GM19193 (cell line): ENCODE results near the gene EVPL.

Experiments
- POLR2A ChIP-seq: IDR thresholded peaks from 4 replicates; pipeline ENCODE4 v1.6.1; 2011; ENCODE audit not compliant: insufficient read depth, insufficient read length; ENCODE audit errors: extremely low read depth

EVPL gene

GRCh38 chr17:75976175-75976848, 50.8 kb downstream of the EVPL start:
- TF ChIP-seq POLR2A = no peak

GRCh38 chr17:75975757-75976174, 51.3 kb downstream of the EVPL start:
- no peak for TF ChIP-seq POLR2A

DNA sequence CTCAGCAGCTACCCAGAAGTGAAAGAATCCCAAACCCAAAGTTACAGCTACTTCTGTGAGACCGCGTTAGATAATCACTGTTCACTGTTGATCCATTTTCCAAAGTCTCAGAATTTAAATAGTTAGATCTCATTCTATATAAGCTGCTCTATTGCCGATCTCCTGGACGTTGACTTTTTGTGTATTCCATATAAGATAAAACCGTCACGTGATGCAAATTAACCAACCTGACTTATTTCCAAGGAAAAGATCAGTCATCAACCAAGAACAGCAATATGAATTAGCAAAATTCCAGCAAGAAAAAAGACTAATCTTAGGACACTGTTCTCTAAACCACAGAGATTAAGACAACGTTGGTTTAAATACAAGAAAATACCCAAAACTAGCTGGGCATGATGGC, 56.5 kb downstream of the EVPL start:
- TF ChIP-seq POLR2A = no peak

DNA sequence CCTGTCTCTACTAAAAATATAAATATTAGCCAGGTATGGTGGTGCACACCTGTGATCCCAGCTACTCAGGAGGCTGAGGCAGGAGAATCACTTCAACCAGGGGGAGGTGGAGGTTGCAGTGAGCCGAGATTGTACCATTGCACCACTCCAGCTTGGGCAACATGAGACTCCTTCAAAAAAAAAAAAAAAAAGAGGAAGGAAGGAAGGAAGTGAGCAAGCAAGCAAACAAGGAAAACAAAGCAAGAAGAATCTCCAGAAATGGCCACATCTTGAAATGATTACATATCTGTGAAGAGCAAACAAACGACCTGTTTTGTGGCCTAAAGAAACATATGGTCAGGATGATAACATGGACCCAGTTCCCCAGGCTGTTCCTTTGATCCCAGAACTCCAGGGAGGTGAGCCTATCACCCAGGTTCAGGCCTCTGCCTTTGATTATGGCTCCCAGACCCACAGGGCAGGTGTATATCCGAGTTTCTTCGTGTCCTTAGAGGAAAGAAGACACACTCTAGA, 57.0 kb downstream of the EVPL start:
- no peak for TF ChIP-seq POLR2A

DNA sequence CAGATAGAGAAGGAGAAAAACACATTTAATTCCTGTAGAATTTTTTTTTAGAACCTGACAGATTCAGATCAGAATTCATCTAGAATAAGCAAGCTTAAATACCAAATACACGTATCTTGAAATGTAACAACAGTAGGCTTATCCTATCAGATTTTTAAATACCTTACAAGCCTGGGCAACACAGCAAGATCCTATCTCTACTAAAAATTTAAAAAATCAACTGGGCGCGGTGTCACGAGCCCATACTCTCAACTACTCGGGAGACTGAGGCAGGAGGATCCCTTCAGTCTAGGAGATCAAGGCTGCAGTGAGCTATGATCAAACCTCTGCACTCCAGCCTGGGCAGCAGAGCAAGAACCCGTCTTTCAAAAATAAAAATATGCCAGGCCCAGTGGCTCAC, 61.6 kb downstream of the EVPL start:
- TF ChIP-seq POLR2A = no peak

GRCh38 chr17:75959839-75960511, 67.1 kb downstream of the EVPL start:
- TF ChIP-seq POLR2A = no peak

GRCh38 chr17:75959051-75959838, 67.9 kb downstream of the EVPL start:
- TF ChIP-seq POLR2A = no peak
